H1 (cell line): ENCODE results near the gene RIGI. TPM values are rescaled to one million over a fixed set of nuclear protein-coding genes. Genes with fewer than 3 reads are reported as not detected.

ENCODE experiments used
- CTCF ChIA-PET: fragments of 300-600 bp; sonication (Branson Sonifier 250); formaldehyde crosslinking; loops from one replicate; lab custom pipeline; 2021; ENCODE audit not compliant: partially characterized antibody; lab: Charles Lee
- POLR2A ChIA-PET: fragments of 300-600 bp; sonication (Branson Sonifier 250); formaldehyde crosslinking; loops from one replicate; lab custom pipeline; 2021; ENCODE audit warnings: inconsistent platforms; ENCODE audit not compliant: partially characterized antibody; lab: Charles Lee
- DNase-seq, 2 experiments: peaks; one replicate each; pipeline versions ENCODE4 v3.0.0 to v3.0.0-alpha.2; 2010 to 2022; ENCODE audit warnings: low spot score in 2 of 2, low read depth in 1 of 2, mixed read lengths in 1 of 2
- FAIRE-seq: peaks from 2 replicates; lab custom pipeline; 2011; peaks lifted over from hg19 to GRCh38; lab: Jason Lieb, UNC
- H2AFZ ChIP-seq: 2 replicates; pipeline ENCODE4 v1.8.1; 2012; ENCODE audit warnings: low read length, inconsistent platforms
- H2AK5ac ChIP-seq: 2 replicates; pipeline ENCODE4 v1.6.1; 2013; ENCODE audit warnings: low read depth, low read length
- H2BK120ac ChIP-seq: replicated peaks from 2 replicates; pipeline ENCODE3; 2013; ENCODE audit warnings: low read depth, low read length, inconsistent platforms
- H2BK12ac ChIP-seq: 2 replicates; pipeline ENCODE4 v1.6.1; 2013; ENCODE audit warnings: low read depth, low read length
- H2BK15ac ChIP-seq: 2 replicates; pipeline ENCODE4 v1.6.1; 2013; ENCODE audit warnings: low read length
- H2BK20ac ChIP-seq: 2 replicates; pipeline ENCODE4 v1.6.1; 2013; ENCODE audit warnings: low read length
- H2BK5ac ChIP-seq: 2 replicates; pipeline ENCODE4 v1.6.1; 2013; ENCODE audit warnings: low read depth, low read length
- H3K14ac ChIP-seq: 2 replicates; pipeline ENCODE4 v1.6.1; 2013; ENCODE audit warnings: inconsistent platforms; ENCODE audit not compliant: insufficient read length
- H3K18ac ChIP-seq: 2 replicates; pipeline ENCODE4 v1.6.1; 2013; ENCODE audit warnings: low read length; ENCODE audit errors: extremely low read depth
- H3K23ac ChIP-seq: 2 replicates; pipeline ENCODE4 v1.6.1; 2013; ENCODE audit warnings: inconsistent platforms; ENCODE audit not compliant: insufficient read length
- H3K23me2 ChIP-seq: 2 replicates; pipeline ENCODE4 v1.6.1; 2013; ENCODE audit warnings: low read depth, low read length
- H3K27ac ChIP-seq: 2 replicates; pipeline ENCODE4 v1.6.1; 2011; ENCODE audit warnings: low read depth, low read length, inconsistent platforms
- H3K27me3 ChIP-seq, 4 experiments: replicated peaks in 1 of 4; 1 replicate in 1 of 4; 2 replicates in 3 of 4; pipeline versions ENCODE4 v1.6.1 to v1.8.1; 2011 to 2013; ENCODE audit warnings: low read length in 3 of 4, mild to moderate bottlenecking in 3 of 4, inconsistent platforms in 2 of 4, mixed read lengths in 2 of 4, moderate library complexity in 1 of 4; ENCODE audit not compliant: control insufficient read depth in 3 of 4, insufficient read depth in 3 of 4; ENCODE audit errors: extremely low read depth in 1 of 4
- H3K36me3 ChIP-seq, 4 experiments: 2 replicates each; pipeline versions ENCODE4 v1.6.1 to v1.8.1; 2011 to 2013; ENCODE audit warnings: mild to moderate bottlenecking in 4 of 4, low read length in 3 of 4, moderate library complexity in 2 of 4, control low read depth in 1 of 4, inconsistent platforms in 1 of 4; ENCODE audit not compliant: insufficient read depth in 4 of 4, control insufficient read depth in 2 of 4
- H3K4ac ChIP-seq: replicated peaks from 2 replicates; pipeline ENCODE3; 2013; ENCODE audit warnings: low read length, low read depth, mixed read lengths, inconsistent platforms; ENCODE audit not compliant: insufficient read length
- H3K4me1 ChIP-seq, 4 experiments: replicated peaks in 1 of 4; 1 replicate in 1 of 4; 2 replicates in 3 of 4; pipeline versions ENCODE4 v1.6.1 to v1.8.1; 2011 to 2013; ENCODE audit warnings: low read length in 3 of 4, inconsistent platforms in 2 of 4, mixed read lengths in 1 of 4; ENCODE audit not compliant: insufficient read depth in 4 of 4, control insufficient read depth in 3 of 4
- H3K4me2 ChIP-seq, 2 experiments: 2 replicates each; pipeline versions ENCODE4 v1.6.1 to v1.8.1; 2011 to 2013; ENCODE audit warnings: low read depth in 2 of 2, low read length in 2 of 2, control low read depth in 1 of 2, inconsistent platforms in 1 of 2, mild to moderate bottlenecking in 1 of 2; ENCODE audit not compliant: insufficient read depth in 1 of 2
- H3K4me3 ChIP-seq, 4 experiments: fragments of 200-600, 300-600 bp in 1 of 4; sonication (generic), shearing (Covaris generic), sonication (Bioruptor Twin) in 1 of 4; 2 replicates each; pipeline versions ENCODE4 v1.5.1 to v1.8.1; 2011 to 2016; ENCODE audit warnings: low read length in 4 of 4, low read depth in 3 of 4, control low read depth in 2 of 4, inconsistent platforms in 2 of 4, mild to moderate bottlenecking in 2 of 4, mixed read lengths in 1 of 4, moderate library complexity in 1 of 4; ENCODE audit not compliant: insufficient read depth in 2 of 4; ENCODE audit errors: extremely low read depth in 1 of 4
- H3K56ac ChIP-seq: replicated peaks from 2 replicates; pipeline ENCODE3; 2013; ENCODE audit warnings: low read depth, mild to moderate bottlenecking, mixed read lengths, low read length, inconsistent platforms; ENCODE audit not compliant: insufficient read length
- H3K79me1 ChIP-seq: 2 replicates; pipeline ENCODE4 v1.6.1; 2013; ENCODE audit warnings: low read depth, low read length, control low read depth
- H3K79me2 ChIP-seq, 2 experiments: 2 replicates each; pipeline versions ENCODE4 v1.6.1 to v1.8.1; 2012 to 2013; ENCODE audit warnings: low read length in 2 of 2, mild to moderate bottlenecking in 2 of 2, inconsistent platforms in 1 of 2; ENCODE audit not compliant: insufficient read depth in 2 of 2, control insufficient read depth in 1 of 2
- H3K9ac ChIP-seq, 4 experiments: replicated peaks in 1 of 4; 1 replicate in 1 of 4; 2 replicates in 3 of 4; pipeline versions ENCODE4 v1.6.1 to v1.8.1; 2011 to 2013; ENCODE audit warnings: low read depth in 3 of 4, low read length in 3 of 4, control low read depth in 2 of 4, mild to moderate bottlenecking in 2 of 4, moderate library complexity in 2 of 4, inconsistent platforms in 1 of 4; ENCODE audit errors: extremely low read depth in 1 of 4
- H3K9me3 ChIP-seq, 2 experiments: 2 replicates each; pipeline versions ENCODE4 v1.6.1 to v1.8.1; 2012 to 2013; ENCODE audit warnings: mild to moderate bottlenecking in 2 of 2, moderate library complexity in 2 of 2, control low read depth in 1 of 2, inconsistent platforms in 1 of 2, low read depth in 1 of 2, low read length in 1 of 2, mixed read lengths in 1 of 2; ENCODE audit not compliant: insufficient read depth in 2 of 2
- H4K20me1 ChIP-seq, 2 experiments: replicated peaks in 1 of 2; 2 replicates each; pipeline versions ENCODE3 to v1.8.1; 2011 to 2013; ENCODE audit warnings: inconsistent platforms in 2 of 2, low read length in 2 of 2, mild to moderate bottlenecking in 1 of 2; ENCODE audit not compliant: insufficient read depth in 2 of 2, control insufficient read depth in 1 of 2
- H4K5ac ChIP-seq: 2 replicates; pipeline ENCODE4 v1.6.1; 2013; ENCODE audit warnings: low read length, low read depth, mixed read lengths, inconsistent platforms; ENCODE audit not compliant: insufficient read length
- H4K8ac ChIP-seq: 2 replicates; pipeline ENCODE4 v1.8.0; 2013; ENCODE audit warnings: mild to moderate bottlenecking, moderate library complexity, low read length, inconsistent platforms; ENCODE audit not compliant: insufficient read depth; ENCODE audit errors: extremely low read depth
- H4K91ac ChIP-seq: replicated peaks from 2 replicates; pipeline ENCODE3; 2013; ENCODE audit warnings: low read length, mixed read lengths, inconsistent platforms; ENCODE audit not compliant: insufficient read length
- BACH1 ChIP-seq: IDR thresholded peaks from 2 replicates; pipeline ENCODE4 v1.6.1; 2012; ENCODE audit warnings: low read length, improper control_type of control experiment
- EGR1 ChIP-seq: IDR thresholded peaks from 2 replicates; pipeline ENCODE4 v1.6.1; 2011; ENCODE audit warnings: low read depth, low read length, borderline replicate concordance
- NANOG ChIP-seq: IDR thresholded peaks from 2 replicates; pipeline ENCODE4 v1.6.1; 2011; ENCODE audit warnings: low read length, low read depth, mild to moderate bottlenecking, inconsistent platforms; ENCODE audit not compliant: insufficient read depth, poor library complexity, severe bottlenecking
- NRF1 ChIP-seq: IDR thresholded peaks from 2 replicates; pipeline ENCODE4 v1.6.1; 2011; ENCODE audit warnings: mild to moderate bottlenecking, low read depth, low read length, improper control_type of control experiment
- SAP30 ChIP-seq: fragments of 300-600 bp; sonication (generic); IDR thresholded peaks from 2 replicates; pipeline ENCODE4 v1.7.1; 2012; ENCODE audit warnings: low read length, moderate library complexity, mild to moderate bottlenecking, inconsistent platforms; ENCODE audit not compliant: insufficient read depth, insufficient replicate concordance
- TAF1 ChIP-seq: IDR thresholded peaks from 2 replicates; pipeline ENCODE4 v1.6.1; 2011; ENCODE audit warnings: mild to moderate bottlenecking, low read depth, low read length
- USF2 ChIP-seq: IDR thresholded peaks from 2 replicates; pipeline ENCODE4 v1.6.1; 2011; ENCODE audit warnings: low read length, improper control_type of control experiment
- WGBS, 2 experiments: shearing (Covaris generic) in 1 of 2; methylation state at CpG; one replicate each; pipeline versions ENCODE4 v1.1.6 to v1.1.7; 2013 to 2015; ENCODE audit warnings: low lambda C conversion rate in 2 of 2, mixed read lengths in 2 of 2, inconsistent platforms in 1 of 2, low coverage in 1 of 2, missing lambda C conversion rate in 1 of 2; ENCODE audit not compliant: insufficient replicate concordance in 2 of 2, insufficient coverage in 1 of 2, insufficient read length in 1 of 2; ENCODE audit errors: extremely low coverage in 1 of 2, missing lambda C conversion rate in 1 of 2; 5-methylcytosine and 5-hydroxymethylcytosine counted together
- long read RNA-seq, 2 experiments: library from RNA in 1 of 2; library from capped mRNA in 1 of 2; stranded (forward); transcript quantifications; one replicate each; pipeline ENCODE4 v2.0.0, GENCODE V29; 2021; ENCODE audit warnings: inconsistent platforms in 1 of 2
- polyA minus RNA-seq, 3 experiments: library from RNA; depleted of rRNA, polyadenylated mRNA; stranded (reverse); fragments of >200 nt; gene quantifications; 1 replicate in 2 of 3; 2 replicates in 1 of 3; pipeline ENCODE4 v1.2.3, GENCODE V29; 2011
- polyA plus RNA-seq, 7 experiments: library from polyadenylated mRNA; depleted of rRNA in 3 of 7; stranded (reverse) in 5 of 7; unstranded in 2 of 7; fragments of >200 nt in 5 of 7; fragments of 200-250 nt in 2 of 7; gene quantifications; 1 replicate in 5 of 7; 2 replicates in 1 of 7; 4 replicates in 1 of 7; pipeline versions ENCODE4 v1.2.1 to v1.2.3, GENCODE V29; 2011 to 2013; ENCODE audit warnings: missing spikeins in 2 of 7, mixed read lengths in 2 of 7
- total RNA-seq: library from RNA; stranded (reverse); fragmentation: NEBNext Ultra II Directional; extraction: Animal tissue kit (Norgen Biotek cat#: 25700); gene quantifications from 2 replicates; pipeline ENCODE4 v1.2.1, GENCODE V29; 2021

Gene RIGI
- total RNA-seq, result 6.6 and 6.7 TPM in 2 replicates
- polyA plus RNA-seq (2011; rRNA removed), result 1.5 and 3.1 TPM in 2 replicates
- 3.1 TPM for polyA plus RNA-seq (2011; cell fraction: cytosol; rRNA removed)
- polyA plus RNA-seq (2011; cell fraction: nucleus; rRNA removed), result 1.5 TPM
- 4.3 to 10.0 TPM (median 5.9 TPM) in 4 replicates for polyA plus RNA-seq (2012, experiment 1 of 2)
- polyA plus RNA-seq (2012, experiment 2 of 2), result 0.31 TPM
- 5.4 TPM for polyA plus RNA-seq (2013, experiment 1 of 2)
- 5.2 TPM for polyA plus RNA-seq (2013, experiment 2 of 2)
- polyA minus RNA-seq (2011; rRNA and poly(A)+ RNA removed), result 4.2 and 5.3 TPM in 2 replicates
- 3.2 TPM for polyA minus RNA-seq (2011; cell fraction: cytosol; rRNA and poly(A)+ RNA removed)
- polyA minus RNA-seq (2011; cell fraction: nucleus; rRNA and poly(A)+ RNA removed), result 6.2 TPM
- long read RNA-seq, experiment 1, partial matches to known transcripts, result 3 of 3 reads
- long read RNA-seq, experiment 1, other reads (novel, unspliced or antisense), result 0 of 3 reads
- long read RNA-seq, experiment 2, full-length matches to known transcripts, result 4 of 6 reads
- long read RNA-seq, experiment 2, partial matches to known transcripts, result 1 of 6 reads
- long read RNA-seq, experiment 2, other reads (novel, unspliced or antisense), result 1 of 6 reads

- Histone ChIP-seq H2BK15ac (no peak within 1 kb of the TSS), H3K27me3 (no peaks in the 10 kb centered on the region), H3K4me2 (peak within 1 kb of the TSS; percentile 78 to 83), H3K4me3 (peak within 1 kb of the TSS; percentile 67 to 90 (median 82)), H2AK5ac (no peak within 1 kb of the TSS), H3K18ac (no peak within 1 kb of the TSS; the same call in 1 of the 2 replicates), H2BK120ac (no peak within 1 kb of the TSS), H3K9ac (peak within 1 kb of the TSS; percentile 14 to 79 (median 76)), H2BK5ac (peak within 1 kb of the TSS; percentile 17; the same call in 1 of the 2 replicates), H3K56ac (no peak within 1 kb of the TSS), H4K8ac (0 out of 2 replicates have a peak within 1 kb of the TSS, but pooled peaks have one; percentile 78), H3K9me3 (no peaks in the 10 kb centered on the region), H3K79me2 (0 out of 4 replicates have a peak, but pooled peaks cover 0 to 13% of the 10 kb centered on the region in 2 experiments), H3K79me1 (no peaks in the 10 kb centered on the region; the same call in 1 of the 2 replicates), H4K91ac (no peak within 1 kb of the TSS), H3K4me1 (peaks cover 0 to 5% (median 2%) of the 10 kb centered on the region in 4 experiments; a peak in 3 of 7 replicates), H2AFZ (peak within 1 kb of the TSS; percentile 80), H3K23ac (no peak within 1 kb of the TSS), H3K4ac (no peak within 1 kb of the TSS), H3K14ac (no peak within 1 kb of the TSS), H3K36me3 (peaks cover 0 to 2% (median 0%) of the 10 kb centered on the region in 4 experiments; a peak in 1 of 8 replicates), H2BK12ac (peak within 1 kb of the TSS; percentile 39; the same call in 1 of the 2 replicates), H4K5ac (no peak within 1 kb of the TSS), H4K20me1 (no peaks in the 10 kb centered on the region), H3K23me2 (peaks cover 4% of the 10 kb centered on the region; the same call in 1 of the 2 replicates), H3K27ac (peak within 1 kb of the TSS; percentile 53), H2BK20ac (no peak within 1 kb of the TSS)
- DNase-seq (peak; percentile 47 to 80), FAIRE-seq (no peak)
- CTCF ChIA-PET, result interaction anchor here (0.6 to 3.3 kb wide), 32 partner anchors 8 to 535 kb away, joined by 3 to 59 read pairs (median 5); partner anchors contain the start of genes ACO1 and NDUFB6
- WGBS, 2 experiments, result 2% methylated on average over 37 of the region's 37 CpGs; no CpG with 5 or more reads in 1 of the 2 experiments
- POLR2A ChIA-PET, result interaction anchor here (0.5 to 2.4 kb wide), 17 partner anchors 10 to 1774 kb away, joined by 3 to 10 read pairs (median 3); partner anchors contain the start of genes DNAJA1, NDUFB6, SMIM27 and TOPORS
- TF ChIP-seq NANOG (no peak), NRF1 (no peak), BACH1 (no peak), SAP30 (peak; percentile 59), USF2 (no peak), TAF1 (peak; percentile 71), EGR1 (no peak)
Measured at GRCh38 chr9:32526041-32526706, at the start of gene RIGI. Gene RIGI, minus strand, starts transcription at chr9:32526196. Its CDS starts 30 bp downstream, at chr9:32526166.
